GM21529 (cell line): ENCODE measurements around the gene SLC39A11.
"Not testable (repeated sequence)": the region's sequence is repeated elsewhere in the genome, so short reads cannot be mapped to it uniquely, and the experiment has no call there.

Experiments used
- ATAC-seq: cut with Tn5 transposase; IDR thresholded peaks from one replicate; pipeline ENCODE4 v1.9.1; 2021; ENCODE audit not compliant: unreplicated experiment

SLC39A11 gene

DNA sequence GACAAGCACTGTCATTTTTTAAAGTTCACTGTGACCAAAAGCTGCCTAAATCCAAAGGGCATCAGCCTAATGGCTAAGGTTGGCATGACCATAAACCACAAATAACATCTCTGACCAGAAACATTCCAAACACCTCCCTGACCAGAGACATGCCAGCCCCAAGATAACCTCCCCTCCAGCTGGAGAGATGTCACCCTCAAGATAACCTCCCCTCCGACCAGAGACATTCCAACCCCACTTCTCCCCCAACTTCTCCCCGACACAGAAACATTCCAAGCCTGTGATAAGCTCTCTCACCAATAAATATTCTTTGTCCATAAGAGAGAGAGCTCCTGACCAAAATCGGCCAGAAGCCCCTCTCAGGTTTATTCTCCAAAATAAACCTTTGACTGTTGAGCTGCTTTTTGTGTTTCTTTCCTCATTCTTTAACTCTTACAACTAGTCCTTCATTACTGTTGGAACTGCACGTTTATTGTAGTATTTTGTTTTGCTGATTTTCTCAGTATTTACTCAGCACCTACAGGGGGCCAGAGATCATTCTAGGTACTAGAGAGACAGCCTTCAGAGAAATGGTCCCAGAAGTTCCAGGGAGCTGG, 325.6 kb downstream of the SLC39A11 start:
- no peak for ATAC-seq

DNA sequence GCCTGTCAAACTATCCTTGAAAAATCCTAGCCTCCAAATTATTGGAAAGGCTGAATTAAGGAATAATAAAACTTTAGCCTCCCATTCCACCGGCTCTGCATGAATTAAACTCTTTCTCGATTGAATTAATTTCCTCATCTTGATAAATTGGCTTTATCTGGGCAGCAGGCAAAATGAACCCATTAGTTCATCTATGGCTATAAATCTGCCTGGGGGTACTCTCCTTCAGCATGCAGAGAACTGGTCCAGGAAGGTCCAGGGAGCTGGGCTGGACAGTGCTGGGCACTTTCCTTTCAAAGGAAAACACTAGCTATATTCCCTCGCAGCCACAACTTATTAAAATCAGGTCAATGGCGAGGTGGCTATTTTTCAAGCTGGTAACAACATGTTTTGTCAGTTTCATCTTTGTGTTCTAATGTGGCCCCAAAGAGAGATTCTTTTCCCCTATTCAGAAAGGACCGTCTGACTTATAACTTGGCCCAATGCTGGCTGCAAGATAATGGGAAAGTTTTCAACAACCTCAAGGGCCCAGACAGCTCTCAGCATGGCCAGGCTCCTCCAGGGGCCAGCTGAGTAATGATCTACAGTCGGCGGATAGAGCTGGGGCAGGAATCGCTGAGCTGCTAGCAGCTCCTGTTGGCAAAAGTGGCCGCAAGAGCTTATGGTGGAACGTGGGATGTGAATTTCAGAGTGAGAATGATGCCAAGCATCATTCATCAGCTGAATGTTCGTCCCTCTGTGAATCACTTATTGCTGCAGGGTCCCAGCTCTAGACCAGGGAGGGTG, 326.9 kb downstream of the SLC39A11 start:
- no peak for ATAC-seq

- ATAC-seq = no peak
These were observed 327.9 kb downstream of the SLC39A11 start for GRCh38 chr17:72764632-72765041.

GRCh38 chr17:72763981-72764380, 328.5 kb downstream of the SLC39A11 start:
- ATAC-seq = no peak

DNA sequence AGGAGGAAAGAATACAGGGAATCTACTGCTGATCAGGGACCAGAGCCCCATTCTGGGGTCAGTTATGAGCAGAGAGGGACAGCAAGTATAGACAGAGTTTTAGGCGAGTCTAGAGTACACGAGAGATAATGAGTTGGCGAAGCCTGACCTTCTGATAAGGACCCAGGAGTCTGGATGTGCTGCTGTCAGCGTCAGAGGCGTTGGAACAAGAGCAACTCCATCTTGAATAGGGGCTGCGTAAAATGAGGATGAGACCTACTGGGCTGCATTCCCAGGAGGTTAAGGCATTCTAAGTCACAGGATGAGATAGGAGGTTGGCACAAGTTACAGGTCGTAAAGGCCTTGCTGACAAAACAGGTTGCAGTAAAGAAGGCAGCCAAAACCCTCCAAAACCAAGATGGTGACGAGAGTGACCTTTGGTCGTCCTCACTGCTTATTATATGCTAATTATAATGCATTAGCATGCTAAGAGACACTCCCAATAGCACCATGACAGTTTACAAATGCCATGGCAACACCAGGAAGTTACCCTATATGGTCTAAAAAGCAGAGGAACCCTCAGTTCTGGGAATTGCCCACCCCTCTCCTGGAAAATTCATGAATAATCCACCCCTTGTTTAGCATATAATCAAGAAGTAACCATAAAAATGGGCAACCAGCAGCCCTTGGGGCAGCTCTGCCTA, 330.5 kb downstream of the SLC39A11 start:
- not testable (repeated sequence) for ATAC-seq

- no peak for ATAC-seq
These were observed 331.1 kb downstream of the SLC39A11 start for GRCh38 chr17:72761431-72761830.

DNA sequence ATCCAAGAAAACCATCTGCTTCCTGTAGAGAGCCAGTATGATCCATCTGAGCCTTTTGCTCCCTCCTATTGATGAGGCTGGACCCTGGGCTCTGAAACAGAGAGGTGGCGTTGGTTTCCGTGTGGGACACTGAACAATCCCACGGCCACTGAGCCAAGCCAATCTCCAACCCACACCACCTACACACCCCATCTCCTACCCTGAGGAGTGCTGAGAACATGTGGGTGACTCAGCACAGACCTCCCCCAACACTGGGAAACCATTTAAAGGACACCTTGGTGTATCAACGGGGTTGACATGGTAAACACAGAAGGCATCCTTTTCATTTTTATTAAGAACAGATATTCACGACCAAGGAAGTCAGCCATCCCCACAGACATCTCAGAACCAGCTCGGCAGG, 332.1 kb downstream of the SLC39A11 start:
- no peak for ATAC-seq

DNA sequence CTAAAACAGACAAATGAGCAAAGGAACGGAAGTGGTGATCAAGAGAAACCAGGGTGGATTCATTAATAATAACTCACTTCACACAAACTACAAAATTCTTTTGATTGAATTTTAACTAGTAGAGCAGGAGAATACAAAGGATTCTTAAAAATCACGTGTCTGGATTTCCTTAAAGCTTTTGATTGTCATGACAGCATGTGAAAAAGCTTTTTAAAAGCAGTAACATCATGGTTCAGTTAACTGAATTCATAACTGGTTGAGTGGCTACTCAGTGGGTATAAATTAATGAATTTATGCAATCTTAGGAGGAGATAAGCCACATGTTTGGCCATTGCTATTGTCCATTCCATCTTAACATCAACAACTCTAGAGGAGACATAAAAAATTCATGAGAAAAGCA, 333.2 kb downstream of the SLC39A11 start:
- ATAC-seq = no peak

DNA sequence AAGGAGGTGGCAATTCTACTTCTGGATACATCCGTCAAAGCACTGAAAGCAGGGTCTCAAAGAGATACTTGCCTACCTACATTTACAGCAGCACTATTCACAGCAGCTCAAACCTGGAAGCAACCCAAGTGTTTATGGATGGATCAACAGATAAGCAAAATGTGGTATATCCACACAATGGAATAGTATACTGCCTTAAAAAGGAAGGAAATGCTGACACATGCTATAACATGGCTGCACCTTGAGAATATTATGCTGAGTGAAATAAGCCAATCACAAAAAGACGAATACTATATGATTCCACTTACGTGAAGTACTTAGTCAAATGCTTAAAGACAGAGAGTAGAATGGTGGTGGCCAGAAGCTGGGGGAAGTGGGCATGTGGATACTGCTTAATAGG, 336.2 kb downstream of the SLC39A11 start:
- ATAC-seq = no peak

GRCh38 chr17:72754513-72754912, 338.0 kb downstream of the SLC39A11 start:
- no peak for ATAC-seq

- ATAC-seq = no peak
These were observed 340.7 kb downstream of the SLC39A11 start for GRCh38 chr17:72751746-72752145.

- no peak for ATAC-seq
These were observed 343.3 kb downstream of the SLC39A11 start for GRCh38 chr17:72749119-72749572.

DNA sequence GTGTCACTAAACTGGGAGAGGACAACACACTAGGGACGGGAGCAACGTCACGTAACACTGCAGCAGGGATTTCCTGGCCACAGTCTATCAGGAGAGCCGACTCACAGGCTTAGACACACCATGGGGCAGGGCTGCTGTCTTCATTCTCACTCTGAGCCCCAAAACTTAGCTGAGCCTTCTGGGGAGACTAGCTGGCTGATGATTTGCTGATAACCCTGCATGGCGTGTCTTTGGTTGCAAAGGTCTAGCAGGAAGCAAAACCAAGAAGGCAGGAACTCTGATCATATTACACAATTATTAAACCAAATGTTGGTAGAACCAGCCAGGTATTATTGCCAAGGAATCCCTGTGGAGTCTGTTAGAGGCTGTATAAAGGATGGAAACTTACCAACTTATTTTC, 345.0 kb downstream of the SLC39A11 start:
- no peak for ATAC-seq

DNA sequence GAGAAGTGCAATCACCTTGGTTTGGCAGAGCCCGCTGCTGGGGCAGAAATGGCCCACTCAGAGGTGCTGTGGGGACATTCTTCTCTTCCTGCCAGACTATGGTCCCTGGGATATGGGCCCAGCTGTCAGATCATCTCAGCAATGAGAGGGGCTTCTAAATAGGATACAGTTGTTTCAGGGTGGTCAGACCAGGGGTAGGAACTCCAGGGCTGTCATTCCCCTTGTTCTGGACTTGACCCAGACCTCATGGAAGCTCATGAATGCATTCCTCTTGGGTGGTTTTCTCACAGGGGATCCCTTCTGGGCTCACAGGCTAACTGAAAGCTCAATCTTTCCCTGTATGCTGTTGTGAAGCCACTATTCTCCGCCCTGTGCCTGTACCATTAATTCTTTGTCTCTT, 347.2 kb downstream of the SLC39A11 start:
- no peak for ATAC-seq

DNA sequence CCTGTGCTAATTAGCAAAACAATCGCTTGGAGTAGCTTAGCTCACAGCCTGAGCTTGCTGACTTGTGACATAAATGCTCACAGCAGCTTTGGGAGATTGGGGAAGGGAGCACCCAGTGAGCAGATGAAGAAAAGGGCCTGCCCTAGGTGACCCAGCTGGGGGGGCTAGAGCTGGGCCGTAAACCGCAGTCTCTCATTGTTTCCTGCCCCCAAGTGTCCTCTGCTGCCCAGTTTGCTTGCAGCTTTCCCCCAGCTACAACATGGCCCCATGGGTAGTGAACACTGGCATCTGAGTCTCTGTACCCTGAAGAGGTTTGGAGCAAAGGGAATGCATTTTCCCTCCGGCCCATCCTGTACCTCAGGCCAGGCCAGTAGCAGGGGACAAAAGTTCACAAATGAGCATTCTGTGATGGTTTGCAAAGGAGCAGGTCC, 349.4 kb downstream of the SLC39A11 start:
- ATAC-seq = no peak

DNA sequence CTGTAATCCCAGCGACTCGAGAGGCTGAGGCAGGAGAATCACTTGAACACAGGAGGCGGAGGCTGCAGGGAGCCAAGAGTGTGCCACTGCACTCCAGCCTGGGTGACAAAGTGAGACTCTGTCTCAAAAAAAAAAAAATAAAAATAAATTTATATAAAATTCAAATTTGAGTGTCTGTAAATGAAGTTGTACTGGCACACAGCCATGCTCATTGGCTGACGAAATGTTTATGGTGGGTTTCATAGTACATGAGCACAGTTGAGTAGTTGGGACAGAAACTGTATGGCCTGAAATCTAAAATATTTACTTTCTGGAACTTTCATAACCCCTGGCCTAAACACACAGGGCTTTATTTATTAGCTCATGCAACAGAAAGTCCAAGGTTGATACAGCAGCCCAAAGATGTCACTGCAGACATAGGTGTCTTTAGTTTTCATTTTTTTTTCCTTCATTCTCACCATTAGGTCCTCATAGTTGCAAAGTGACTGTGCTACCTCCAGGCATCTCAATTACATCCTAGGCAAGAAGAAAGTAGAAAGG, 355.3 kb downstream of the SLC39A11 start:
- ATAC-seq = no peak

GRCh38 chr17:72735592-72735991, 356.9 kb downstream of the SLC39A11 start:
- no peak for ATAC-seq

GRCh38 chr17:72735048-72735447, 357.4 kb downstream of the SLC39A11 start:
- ATAC-seq = no peak

GRCh38 chr17:72734613-72735012, 357.9 kb downstream of the SLC39A11 start:
- ATAC-seq = no peak

DNA sequence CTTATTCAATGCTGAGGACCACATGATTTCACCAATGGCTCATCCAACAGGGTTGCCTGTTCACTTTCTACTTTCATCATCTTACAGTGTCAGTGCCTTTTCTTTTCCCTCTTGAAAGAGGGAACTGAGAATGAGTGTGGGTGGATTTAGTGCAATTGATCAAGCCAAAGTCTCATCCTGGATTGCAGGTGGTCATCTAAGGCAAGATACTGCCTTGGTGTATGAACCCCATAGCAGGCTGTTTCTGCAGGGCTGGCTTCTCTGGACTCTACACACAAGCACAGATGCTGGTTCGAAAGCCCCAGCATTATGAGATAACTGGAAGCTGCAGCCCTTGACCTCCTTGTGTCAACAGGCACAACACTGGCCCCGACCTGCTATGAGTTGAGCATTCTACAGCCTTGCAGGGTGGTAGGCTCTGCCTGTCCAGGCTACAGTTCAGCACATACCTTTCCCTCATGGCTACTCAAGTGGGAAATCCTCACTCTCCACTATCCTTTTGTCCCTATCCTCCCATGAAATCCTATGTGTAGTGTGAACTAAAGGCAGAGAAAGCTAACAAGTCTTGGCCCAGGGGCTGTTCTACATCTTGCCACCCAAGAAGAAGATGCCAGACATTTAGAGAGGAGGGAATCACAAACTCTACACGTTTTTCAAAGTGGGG, 358.7 kb downstream of the SLC39A11 start:
- peak; percentile 71 for ATAC-seq
